HG03196 (cell line): Measurements from ENCODE around the gene FBXO46.

Source experiments
- ATAC-seq: cut with Tn5 transposase; IDR thresholded peaks from one replicate; pipeline ENCODE4 v1.9.1; 2021; ENCODE audit not compliant: unreplicated experiment

FBXO46 gene, protein sequence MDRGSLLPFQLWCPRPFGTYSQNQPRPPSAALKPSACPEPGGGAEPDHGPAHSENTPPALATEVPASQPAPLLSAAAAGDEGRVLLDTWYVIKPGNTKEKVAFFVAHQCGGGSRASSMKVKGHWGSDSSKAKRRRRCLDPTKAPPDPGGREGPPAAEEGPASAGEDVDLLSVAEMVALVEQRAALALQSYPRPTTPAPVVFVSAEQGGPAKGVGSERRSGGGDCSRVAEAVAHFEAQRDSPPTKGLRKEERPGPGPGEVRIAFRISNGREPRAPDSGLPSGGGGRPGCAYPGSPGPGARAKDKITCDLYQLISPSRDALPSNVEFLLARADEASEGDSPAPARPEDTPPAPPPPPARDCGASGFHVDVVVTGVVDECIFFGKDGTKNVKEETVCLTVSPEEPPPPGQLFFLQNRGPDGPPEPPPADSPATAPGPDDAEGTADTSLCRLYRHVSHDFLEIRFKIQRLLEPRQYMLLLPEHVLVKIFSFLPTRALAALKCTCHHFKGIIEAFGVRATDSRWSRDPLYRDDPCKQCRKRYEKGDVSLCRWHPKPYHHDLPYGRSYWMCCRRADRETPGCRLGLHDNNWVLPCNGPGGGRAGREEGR

DNA sequence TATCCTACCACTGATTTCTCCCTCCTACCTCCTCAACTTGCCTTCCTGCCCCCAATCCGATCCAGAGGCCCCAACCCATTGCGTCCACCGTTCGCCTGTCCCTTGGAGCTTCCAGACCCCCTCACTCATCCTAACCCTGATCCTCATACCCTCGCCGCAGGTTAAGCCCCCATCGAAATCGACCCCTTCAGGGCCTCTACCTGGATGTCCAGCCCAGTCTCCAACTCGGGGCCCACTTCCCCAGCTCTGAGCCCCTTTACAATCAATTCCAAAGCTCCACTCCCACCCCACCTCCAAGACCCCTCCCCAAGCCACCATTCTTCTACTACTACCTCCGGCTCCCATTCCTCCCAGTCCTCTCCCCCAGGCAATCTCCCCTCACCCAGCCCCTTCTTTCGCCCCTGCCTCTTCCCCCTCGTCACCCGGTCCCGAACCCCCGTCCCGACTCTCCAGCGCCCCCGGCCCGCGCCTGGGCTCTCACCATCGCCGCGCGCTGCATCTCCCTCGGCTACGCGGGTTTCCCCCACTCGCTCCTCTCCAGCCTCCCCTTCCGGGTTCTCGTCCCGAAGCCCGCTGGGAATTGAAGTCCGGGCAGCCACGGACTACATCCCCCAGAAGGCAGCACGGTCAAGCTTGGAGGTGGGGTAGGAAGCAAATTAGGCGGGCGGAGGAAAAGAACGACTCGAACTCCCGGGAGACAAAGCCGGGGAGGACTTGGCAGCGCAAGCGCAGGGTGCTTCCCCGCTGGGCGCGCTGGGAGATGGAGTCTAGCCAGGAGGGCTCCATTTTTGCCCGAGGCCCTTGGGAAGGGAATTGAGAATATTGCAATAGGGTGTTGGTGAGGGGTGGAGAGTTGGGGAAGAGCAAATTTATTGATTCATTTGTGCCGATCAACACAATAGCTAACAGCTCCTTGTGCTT lies at the start of gene FBXO46:
FBXO46 (minus strand) TSS at position 529 of the 921 bp plus-strand sequence. CDS start 17,401 bp downstream, outside the sequence.
- peak; percentile 85 for ATAC-seq

DNA sequence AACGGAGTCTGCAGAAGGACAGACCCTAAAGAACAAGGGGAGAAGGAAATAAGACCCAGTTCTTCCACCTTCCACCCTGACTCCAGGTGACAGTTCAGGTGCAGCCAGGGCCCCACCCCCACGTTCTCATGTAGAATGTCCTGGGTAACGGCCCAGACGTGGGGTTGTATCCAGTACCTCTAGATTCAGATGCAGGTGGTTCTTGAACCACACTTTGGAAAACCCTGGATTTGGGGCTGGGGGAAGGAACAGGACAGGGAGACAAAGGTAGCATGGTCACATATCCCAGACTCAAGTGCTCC lies 49.4 kb upstream of the FBXO46 start:
- no peak for ATAC-seq

DNA sequence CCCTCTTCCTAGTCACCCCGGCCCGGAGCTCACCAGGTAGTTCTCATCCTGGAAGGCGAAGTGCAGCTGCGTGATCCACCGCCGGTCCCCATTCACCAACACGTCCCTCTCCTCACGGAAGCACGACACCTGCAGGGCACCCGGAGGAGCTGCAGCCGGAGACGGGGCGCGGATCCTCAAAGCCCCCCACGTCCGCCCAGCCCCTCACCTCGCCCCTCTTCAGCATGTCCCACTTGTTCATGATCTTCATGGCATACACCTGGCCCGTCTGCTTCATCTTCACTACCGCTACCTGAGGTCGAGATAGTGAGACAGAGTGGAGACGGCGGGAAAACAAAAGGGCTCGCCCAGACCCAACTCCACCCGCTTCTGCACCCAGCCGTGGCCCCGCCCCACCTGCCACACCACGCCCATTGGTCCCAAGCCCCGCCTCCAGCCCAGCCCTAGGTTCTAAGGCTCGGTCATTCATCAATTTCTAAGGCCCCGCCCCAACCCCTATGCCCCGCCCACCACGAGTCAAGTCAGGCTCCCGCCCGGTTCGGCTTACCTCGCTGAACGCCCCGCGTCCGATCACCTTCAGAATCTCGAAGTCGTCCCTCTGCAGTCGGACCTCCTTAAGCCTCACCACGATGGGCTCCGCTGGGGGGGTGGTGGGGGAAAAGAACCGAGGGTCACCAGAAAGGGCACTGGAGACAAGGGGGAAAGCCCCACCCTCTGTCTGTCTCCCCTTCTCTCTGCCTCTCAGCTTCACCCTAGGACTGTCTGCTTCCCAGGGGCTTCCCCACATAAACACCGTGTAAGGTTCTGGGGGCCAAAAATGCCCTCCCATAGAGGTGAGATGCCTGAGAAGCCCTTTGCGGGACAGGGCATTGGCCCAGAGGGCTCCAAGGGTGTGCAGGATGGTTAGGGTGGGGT lies 48.8 kb upstream of the FBXO46 start:
- ATAC-seq: peak; percentile 66

DNA sequence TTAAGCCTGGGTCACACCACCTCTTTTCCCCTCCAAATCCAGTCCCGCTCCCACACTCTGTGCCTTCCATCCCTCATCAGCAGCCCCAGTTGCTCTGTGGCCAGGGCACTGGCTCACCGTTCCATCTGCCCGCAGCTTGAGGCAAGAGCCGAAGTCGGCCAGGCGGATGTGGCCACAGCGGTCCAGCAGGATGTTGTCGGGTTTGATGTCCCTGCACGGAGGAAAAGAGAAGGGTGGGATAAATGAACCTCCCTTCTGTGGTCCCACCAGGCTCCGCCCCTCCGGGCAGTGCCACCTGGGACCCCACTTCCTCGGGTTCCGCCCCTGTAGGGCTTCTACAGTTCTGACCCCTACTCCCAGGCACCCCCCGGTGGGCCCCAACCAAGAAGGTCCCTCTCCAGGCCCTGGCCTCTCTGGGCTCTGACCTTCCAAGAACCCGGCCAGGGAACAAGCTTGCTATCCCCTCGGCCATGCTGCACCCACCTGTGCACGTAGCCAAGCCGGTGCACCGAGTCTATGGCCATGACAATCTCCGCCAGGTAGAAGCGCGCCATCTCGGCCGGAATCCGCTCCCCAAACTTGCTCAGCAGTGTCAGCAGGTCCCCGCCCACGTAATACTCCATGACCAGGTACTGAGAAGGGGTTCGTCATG lies 47.4 kb upstream of the FBXO46 start:
- ATAC-seq: no peak

DNA sequence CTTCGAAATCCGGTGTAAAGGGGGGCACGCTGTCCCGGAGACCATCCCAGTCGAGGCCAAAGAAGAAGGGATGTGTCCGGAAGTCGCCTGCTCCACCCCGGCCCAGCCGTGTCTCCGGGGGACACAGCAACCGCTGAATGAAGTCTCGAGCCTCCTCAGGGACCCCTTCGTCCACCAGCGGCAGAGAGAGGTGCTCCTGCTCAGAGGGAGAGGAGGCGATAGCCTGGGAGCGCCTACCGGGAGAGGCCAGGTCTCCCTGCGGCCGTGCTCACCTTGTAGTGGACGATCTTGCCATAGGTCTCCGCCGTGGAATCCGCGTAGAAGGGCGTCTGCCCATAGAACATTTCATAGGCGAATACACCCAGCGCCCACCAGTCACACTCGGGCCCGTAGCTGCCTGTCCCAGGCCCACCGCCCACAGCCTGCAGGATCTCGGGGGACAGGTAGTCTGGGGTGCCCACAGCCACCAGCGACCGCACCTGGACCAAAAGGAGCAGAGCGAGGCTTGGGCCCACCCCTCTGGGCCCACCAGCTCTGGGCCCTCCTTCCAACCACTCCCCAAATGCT lies 46.8 kb upstream of the FBXO46 start:
- ATAC-seq: no peak

DNA sequence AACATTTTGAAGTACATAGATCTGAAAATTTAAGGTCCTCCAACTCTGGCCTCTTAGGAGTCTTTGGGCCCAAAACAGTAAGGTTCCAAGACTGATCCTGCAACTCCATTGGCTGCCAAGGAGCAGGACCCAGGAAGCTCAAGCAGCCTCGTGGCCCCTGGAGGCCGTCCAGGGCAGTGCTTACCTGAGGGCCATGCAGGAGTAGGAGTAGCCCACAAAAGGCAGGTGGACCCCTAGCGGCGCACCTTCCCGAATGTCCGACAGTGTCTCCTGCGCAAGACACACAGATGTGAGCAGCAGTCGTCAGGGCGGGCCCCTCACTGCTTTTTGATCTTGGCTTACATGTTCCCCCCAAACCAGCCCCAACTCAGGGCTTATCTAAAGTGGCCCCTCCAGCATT lies 44.1 kb upstream of the FBXO46 start:
- no peak for ATAC-seq

DNA sequence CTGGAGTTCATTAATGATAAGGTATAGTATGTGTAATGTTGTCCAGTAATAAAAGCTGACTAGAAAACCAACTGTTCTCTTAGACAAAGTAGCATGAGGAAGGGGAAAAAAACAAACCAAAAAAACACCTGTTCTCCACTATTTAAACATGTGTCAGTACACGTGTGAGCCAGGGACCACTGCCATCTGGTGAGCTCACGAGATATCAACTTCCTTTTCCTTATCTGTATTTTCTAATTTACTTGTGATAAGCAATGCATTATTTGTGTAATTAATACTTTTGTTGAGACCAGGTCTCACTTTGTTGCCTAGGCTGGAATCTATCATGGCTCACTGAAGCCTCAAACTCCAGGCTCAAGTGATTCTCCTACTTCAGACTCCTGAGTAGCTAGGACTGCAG lies 42.7 kb upstream of the FBXO46 start:
- no peak for ATAC-seq

DNA sequence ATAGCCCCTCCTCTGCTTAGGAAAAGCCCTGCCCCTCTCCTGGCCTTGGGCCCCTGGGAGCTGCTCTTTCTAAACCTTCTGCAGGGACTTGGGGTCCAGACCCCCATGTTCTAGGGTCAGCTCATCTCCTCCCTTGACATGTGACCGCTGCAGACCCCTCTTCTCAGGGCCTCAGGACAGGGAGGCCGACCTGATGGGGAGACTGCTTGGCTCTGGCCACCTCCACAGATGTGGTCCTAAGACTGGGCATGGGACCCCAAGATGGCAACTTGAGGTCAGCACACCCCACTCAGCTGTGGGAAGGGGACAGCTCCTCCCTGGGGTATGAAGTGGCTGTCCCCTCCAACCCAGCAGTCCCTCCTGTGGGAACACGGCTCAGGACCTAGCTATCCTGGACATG lies 42.2 kb upstream of the FBXO46 start:
- ATAC-seq: no peak

DNA sequence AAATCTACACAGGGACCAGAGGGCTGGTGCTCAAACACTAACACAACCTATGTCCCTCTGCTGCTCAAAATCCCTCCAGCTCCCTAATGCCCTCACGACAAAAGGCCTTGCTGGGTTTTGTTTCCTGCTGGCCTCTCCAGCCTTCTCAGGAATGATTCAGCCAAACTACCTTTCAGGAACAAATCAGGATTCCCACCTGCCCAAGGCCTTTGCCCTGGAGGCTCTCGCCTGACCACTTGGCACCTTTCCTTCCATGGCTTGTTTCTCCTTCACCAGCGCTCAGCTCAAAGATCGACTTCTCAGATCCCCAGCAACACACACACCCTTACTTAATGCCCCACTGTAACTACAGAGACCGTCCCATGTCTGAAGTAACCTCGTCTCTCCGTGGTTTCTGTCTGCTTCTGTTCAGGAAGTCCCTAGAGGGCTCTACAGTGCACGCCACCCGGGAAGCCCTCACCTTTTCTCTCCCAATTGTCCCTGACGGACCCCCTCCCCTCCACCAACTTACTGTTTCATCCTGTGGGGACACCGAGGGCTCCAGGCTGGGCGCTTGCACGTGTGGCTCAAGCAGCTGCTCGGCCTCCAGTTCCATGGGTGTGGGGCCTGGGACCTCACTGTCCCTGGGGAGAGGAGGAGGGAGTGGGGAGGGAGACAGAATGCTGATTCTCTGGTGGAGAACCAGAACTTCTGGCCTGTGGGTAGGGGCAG lies 41.6 kb upstream of the FBXO46 start:
- ATAC-seq: no peak

DNA sequence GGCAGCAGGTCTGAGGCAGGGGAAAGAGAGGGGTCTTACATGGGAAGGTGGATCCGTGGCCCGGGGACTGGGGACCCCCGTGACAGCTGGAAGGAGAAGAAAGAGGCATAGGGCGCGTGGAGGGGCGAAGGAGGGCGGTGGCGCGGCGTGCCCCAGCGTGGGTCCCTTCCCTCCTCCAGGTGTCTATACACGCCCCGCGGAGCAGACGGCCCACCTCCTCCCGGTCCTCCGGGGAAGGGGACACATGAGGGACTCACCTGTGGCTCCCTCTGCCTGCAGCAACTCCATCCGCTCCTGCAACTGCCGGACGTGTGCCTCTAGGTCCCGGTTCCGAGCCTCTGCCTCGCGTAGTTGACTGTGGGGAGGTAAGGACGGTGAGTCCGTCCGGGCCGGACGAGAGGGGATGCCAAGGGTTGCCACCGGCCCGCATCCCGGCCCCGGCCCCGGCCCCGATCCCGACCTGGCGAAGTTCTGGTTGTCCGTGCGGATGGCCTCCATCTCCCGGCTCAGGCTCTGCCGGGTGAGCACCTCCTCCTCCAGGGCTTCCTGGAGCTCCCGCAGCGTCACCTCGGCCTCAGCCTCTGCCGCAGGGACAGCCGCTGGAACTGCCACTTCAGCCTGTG lies 40.7 kb upstream of the FBXO46 start:
- ATAC-seq: no peak

DNA sequence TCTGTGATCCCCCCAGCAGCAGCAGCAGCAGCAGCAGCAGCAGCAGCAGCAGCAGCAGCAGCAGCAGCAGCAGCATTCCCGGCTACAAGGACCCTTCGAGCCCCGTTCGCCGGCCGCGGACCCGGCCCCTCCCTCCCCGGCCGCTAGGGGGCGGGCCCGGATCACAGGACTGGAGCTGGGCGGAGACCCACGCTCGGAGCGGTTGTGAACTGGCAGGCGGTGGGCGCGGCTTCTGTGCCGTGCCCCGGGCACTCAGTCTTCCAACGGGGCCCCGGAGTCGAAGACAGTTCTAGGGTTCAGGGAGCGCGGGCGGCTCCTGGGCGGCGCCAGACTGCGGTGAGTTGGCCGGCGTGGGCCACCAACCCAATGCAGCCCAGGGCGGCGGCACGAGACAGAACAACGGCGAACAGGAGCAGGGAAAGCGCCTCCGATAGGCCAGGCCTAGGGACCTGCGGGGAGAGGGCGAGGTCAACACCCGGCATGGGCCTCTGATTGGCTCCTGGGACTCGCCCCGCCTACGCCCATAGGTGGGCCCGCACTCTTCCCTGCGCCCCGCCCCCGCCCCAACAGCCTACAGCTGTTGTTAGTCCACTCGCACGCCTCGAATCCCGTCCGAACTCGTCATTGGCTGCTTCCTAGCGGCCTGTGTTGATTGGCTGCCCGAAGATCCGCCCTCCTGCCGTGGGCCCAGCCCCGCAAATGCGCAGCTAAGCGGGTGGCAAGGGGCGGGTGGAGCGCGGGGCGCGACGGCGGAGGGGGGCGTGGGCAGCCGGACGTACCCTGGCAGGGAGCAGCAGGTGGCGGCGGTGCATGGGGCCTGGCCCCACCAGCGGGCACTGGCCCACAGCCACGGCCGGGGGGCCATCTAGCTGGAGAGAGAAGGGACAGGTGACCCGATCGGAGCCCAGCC lies 39.8 kb upstream of the FBXO46 start:
- ATAC-seq: peak; percentile 42

DNA sequence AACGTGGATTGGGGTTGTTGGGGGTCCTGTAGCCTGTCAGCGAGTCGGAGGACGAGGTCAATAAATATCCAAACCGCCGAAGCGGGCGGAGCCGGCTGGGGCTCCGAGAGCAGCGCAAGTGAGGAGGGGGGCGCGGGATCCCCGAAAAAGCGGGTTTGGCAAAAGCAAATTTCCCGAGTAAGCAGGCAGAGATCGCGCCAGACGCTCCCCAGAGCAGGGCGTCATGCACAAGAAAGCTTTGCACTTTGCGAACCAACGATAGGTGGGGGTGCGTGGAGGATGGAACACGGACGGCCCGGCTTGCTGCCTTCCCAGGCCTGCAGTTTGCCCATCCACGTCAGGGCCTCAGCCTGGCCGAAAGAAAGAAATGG lies 39.1 kb upstream of the FBXO46 start:
- ATAC-seq: no peak

DNA sequence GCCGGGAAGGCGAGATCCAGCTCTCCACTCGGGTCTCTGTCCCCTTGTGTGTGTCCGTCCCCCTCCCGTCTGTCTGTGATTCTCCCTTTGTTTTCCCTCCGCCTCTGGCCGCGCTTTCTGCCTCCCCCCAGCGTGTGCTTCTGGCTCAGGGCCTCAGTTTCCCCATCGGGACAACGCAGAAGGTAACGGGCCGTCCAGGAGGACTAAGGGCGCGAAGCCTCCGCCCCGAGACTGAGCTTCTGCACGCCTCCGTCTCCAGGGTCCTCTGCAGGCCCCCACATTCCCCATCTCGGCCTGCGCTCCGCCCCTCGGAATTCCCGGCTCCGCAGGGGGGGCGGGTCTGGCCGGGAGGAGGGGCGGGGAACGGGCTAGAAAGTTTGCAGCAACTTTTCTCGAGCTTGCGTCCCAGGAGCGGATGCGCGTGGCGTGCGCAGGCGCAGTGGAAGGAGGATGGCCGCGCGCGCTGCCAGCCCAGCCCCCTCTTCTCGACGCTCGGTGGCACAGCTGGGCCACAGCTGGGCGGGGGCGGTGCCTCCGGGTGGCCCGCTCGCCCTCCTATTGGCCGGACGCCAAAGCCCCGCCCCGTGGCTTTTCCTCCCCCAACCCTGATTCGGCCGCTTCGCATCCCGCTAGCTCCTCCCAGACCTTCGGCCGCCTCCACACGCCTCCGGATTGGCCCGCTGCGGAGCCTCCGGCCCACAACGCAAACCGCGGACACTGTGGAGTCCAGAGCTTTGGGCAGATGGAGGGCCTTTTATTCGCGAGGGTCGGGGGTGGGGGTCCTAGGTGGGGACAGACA lies 38.5 kb upstream of the FBXO46 start, which contains the start of gene SIX5:
SIX5 (minus strand) TSS at position 269 of the 799 bp plus-strand sequence. CDS start 408 bp downstream, outside the sequence.
- ATAC-seq: peak; percentile 44

DNA sequence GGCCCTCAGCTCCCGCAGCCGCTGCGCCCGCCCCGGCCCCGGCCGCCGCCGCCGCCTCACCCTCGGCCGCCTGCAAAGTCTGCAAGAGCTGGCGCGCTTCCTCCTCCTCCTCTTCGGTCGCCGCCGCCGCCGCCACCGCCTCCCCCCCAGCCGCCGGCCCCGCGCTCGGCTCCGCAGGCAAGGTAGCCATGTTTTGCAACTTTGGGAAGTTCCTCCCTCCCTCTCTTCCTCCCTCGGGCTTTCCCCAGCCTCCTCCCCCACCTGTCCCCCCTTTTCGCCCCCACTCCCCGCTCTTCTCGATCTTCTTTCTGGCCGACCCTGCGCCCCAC lies 37.9 kb upstream of the FBXO46 start:
- ATAC-seq: no peak

DNA sequence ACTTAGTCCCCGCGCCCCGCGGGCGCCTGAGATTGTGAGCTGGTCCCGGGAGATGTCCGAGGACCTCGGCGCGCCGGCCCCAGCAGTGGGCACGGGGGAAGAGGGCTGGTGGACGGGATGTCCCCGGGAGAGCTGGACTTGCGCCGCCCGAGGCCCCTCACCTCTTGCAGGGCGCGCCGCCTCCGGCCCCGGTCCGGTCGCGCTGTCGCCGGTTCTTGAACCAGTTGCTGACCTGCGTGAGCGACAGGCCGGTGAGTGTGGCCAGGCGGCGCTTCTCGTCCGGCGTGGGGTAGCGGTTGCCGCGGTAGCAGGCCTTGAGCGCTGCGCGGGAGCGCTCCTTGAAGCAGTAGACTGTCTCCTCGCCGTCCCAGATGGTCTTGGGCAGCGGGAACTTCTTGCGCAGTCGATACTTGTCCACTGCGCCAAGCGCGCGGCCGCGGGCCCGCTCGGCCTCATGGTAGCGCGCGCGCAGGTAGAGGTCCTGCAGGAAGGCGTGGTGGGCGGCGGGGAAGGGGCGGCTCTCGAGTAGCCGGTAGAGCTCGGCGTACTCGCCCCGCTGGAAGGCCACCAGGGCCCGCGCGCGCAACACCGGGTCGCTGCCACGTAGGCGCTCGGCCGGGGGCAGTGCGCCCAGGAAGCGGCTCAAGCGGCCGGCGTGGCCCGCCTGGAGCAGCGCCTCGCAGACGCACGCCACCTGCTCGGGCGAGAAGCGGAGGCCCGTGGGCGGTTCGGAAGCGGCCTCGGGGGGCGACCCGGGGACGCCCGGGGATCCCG lies 37.4 kb upstream of the FBXO46 start:
- no peak for ATAC-seq

DNA sequence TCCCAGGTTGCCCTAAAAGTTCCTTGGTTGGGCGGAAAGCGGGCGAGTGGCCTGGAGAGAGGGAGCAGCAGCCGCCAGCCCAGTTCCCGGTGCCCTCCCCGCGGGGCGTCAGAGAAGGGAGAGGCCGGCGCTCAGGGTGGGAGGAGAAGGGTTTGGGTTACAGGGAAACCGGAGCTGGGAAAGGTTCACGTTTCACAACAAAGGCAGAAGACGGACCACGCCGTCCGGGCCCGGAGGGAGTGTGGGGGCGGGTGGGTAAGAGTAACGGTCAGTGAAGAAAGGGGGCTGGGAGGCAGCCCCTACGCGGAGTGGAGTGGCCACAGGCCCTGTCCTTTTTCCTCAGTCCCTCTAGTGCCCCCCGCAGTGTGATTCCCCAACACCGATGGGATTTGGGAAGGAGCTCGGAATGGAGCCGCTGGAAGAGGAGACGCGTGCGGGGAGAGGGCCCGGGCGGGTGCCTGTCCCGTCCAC lies 36.7 kb upstream of the FBXO46 start:
- no peak for ATAC-seq
